Stomach (tissue), 4 donors: ENCODE results near the gene BFSP1.

Experiments used
- POLR2A ChIP-seq, 4 donors: fragments of 450-650 bp; IDR thresholded peaks; one replicate each; pipeline ENCODE4 v1.6.1; 2016; ENCODE audit warnings: antibody characterized with exemption in 4 of 4, control low read depth in 2 of 4, mild to moderate bottlenecking in 1 of 4, moderate library complexity in 1 of 4
- TF ChIP-seq, protein P1 (sequence below), 7 experiments: fragments of 450-650 bp in 4 of 7; fragments of 200-600 bp in 3 of 7; sonication (generic) in 3 of 7; IDR thresholded peaks; one replicate each; pipeline ENCODE4 v1.5.1; 2016 to 2019; ENCODE audit warnings: antibody characterized with exemption in 7 of 7, control low read depth in 2 of 7, mild to moderate bottlenecking in 1 of 7

GRCh38 chr20:17511401-17511800, 19.8 kb downstream of the BFSP1 start:
- no peak for TF ChIP-seq POLR2A (IDR thresholded peaks at IDR 0.05)
- TF ChIP-seq, protein P1, sequence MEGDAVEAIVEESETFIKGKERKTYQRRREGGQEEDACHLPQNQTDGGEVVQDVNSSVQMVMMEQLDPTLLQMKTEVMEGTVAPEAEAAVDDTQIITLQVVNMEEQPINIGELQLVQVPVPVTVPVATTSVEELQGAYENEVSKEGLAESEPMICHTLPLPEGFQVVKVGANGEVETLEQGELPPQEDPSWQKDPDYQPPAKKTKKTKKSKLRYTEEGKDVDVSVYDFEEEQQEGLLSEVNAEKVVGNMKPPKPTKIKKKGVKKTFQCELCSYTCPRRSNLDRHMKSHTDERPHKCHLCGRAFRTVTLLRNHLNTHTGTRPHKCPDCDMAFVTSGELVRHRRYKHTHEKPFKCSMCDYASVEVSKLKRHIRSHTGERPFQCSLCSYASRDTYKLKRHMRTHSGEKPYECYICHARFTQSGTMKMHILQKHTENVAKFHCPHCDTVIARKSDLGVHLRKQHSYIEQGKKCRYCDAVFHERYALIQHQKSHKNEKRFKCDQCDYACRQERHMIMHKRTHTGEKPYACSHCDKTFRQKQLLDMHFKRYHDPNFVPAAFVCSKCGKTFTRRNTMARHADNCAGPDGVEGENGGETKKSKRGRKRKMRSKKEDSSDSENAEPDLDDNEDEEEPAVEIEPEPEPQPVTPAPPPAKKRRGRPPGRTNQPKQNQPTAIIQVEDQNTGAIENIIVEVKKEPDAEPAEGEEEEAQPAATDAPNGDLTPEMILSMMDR (IDR thresholded peaks at IDR 0.05) = no peak
